Peyer's patch (tissue), 4 donors: Measurements from ENCODE around the gene PPIL6. TPM values are rescaled to one million over a fixed set of nuclear protein-coding genes. Genes with fewer than 3 reads are reported as not detected.

Experiments used
- DNase-seq, 3 donors: peaks; one replicate each; pipeline ENCODE4 v3.0.0-alpha.2; 2017 to 2019
- H3K27ac ChIP-seq, 4 donors: fragments of 200-600 bp; sonication (generic); one replicate each; pipeline ENCODE4 v1.5.1; 2016 to 2019
- H3K27me3 ChIP-seq, 2 donors: fragments of 200-600 bp; sonication (generic); one replicate each; pipeline ENCODE4 v1.5.1; 2019
- H3K36me3 ChIP-seq, 3 donors: fragments of 200-600 bp; sonication (generic); one replicate each; pipeline ENCODE4 v1.5.1; 2016 to 2019
- H3K4me1 ChIP-seq, 4 donors: fragments of 200-600 bp; sonication (generic); one replicate each; pipeline ENCODE4 v1.5.1; 2016 to 2019
- H3K4me3 ChIP-seq, 4 donors: fragments of 200-600 bp; sonication (generic); 1 replicate in 3 of 4; 2 replicates in 1 of 4; pipeline ENCODE4 v1.5.1; 2016 to 2019; ENCODE audit warnings: mild to moderate bottlenecking in 1 of 4
- H3K9me3 ChIP-seq, 4 donors: fragments of 200-600 bp; sonication (generic); one replicate each; pipeline ENCODE4 v1.5.1; 2016 to 2019; ENCODE audit warnings: mild to moderate bottlenecking in 1 of 4
- POLR2A ChIP-seq, 2 donors: fragments of 450-650 bp; IDR thresholded peaks; one replicate each; pipeline ENCODE4 v1.5.1; 2017; ENCODE audit warnings: antibody characterized with exemption in 2 of 2, mild to moderate bottlenecking in 2 of 2, moderate library complexity in 2 of 2
- total RNA-seq, 4 donors: library from RNA; depleted of rRNA; stranded (reverse); fragments of >200 nt; gene quantifications; one replicate each; pipeline ENCODE4 v1.1.0, GENCODE V29; 2016
- TF ChIP-seq, protein P1 (sequence below), 6 experiments: fragments of 450-650 bp in 4 of 6; fragments of 200-600 bp in 2 of 6; sonication (generic) in 1 of 6; IDR thresholded peaks; one replicate each; pipeline ENCODE4 v1.5.1; 2017 to 2019; ENCODE audit warnings: antibody characterized with exemption in 6 of 6, mild to moderate bottlenecking in 3 of 6, moderate library complexity in 1 of 6

PPIL6 gene
- total RNA-seq, 4 donors from 2014 or later = 0.27 to 0.53 TPM; not detected in 2

DNA sequence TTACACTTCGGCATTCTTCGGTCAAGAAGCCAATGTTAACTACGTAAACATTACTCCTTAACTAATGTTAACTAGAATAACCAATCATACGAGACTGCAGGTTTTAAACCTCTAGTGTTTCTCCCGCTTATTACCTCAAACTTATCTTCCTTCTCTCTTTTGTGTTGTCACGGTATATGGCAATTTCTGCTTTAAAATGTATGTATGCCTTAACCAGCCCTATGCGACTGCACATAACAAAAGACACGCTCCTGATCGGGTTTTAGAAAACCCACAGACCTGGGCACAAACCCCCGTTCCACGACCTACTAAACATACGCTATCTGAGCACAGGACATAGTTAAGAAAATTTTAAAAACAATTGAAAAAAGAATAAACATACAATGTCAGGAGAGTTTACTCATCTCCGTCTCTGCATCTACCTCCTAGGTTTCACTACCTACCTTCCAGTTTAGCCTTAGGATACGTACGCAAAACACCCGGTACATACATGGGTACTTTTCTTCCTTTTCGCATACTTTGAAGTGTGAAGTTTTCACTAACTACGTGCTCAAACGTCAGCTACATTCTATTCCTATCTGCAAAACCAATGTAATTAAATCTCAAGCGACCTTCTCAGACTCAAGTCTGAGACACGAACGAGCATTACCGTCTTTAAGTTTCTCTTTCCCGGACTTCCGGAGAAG lies 59.2 kb downstream of the PPIL6 start:
- peak overlapping the region; percentile 91 to 99 (median 92) for H3K4me3 ChIP-seq
- H3K36me3 ChIP-seq = peaks cover 0 to 24% (median 0%) of the 10 kb centered on the region in 3 donors
- no peak for TF ChIP-seq POLR2A (IDR thresholded peaks at IDR 0.05)
- TF ChIP-seq, protein P1, sequence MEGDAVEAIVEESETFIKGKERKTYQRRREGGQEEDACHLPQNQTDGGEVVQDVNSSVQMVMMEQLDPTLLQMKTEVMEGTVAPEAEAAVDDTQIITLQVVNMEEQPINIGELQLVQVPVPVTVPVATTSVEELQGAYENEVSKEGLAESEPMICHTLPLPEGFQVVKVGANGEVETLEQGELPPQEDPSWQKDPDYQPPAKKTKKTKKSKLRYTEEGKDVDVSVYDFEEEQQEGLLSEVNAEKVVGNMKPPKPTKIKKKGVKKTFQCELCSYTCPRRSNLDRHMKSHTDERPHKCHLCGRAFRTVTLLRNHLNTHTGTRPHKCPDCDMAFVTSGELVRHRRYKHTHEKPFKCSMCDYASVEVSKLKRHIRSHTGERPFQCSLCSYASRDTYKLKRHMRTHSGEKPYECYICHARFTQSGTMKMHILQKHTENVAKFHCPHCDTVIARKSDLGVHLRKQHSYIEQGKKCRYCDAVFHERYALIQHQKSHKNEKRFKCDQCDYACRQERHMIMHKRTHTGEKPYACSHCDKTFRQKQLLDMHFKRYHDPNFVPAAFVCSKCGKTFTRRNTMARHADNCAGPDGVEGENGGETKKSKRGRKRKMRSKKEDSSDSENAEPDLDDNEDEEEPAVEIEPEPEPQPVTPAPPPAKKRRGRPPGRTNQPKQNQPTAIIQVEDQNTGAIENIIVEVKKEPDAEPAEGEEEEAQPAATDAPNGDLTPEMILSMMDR (IDR thresholded peaks at IDR 0.05) = no peak
- DNase-seq = no peak
- H3K27ac ChIP-seq = peak overlapping the region; percentile 99 to 100 (median 100)
- H3K27me3 ChIP-seq = no peaks in the 10 kb centered on the region
- peaks cover 0 to 46% (median 10%) of the 10 kb centered on the region in 4 donors for H3K4me1 ChIP-seq
- H3K9me3 ChIP-seq = no peaks in the 10 kb centered on the region

DNA sequence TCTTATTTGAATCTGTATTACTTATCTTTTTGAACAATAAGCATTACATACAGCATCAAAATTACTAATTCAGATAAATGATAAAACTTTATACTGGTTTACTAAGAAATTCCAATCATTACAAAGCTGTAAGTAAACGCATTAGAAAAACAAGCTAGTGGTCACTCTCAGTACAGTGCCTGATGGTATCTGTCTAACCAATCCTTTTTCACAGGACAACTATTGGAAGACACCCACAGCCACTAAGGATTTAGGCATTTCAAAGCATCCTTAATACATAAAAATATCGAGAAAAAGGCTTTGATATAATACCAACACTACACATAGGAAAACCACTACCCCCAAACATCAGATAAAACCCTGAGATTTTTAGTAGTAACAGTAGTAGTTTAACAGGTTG lies 60.7 kb downstream of the PPIL6 start:
- no peak for DNase-seq
- peak overlapping the region in 3 of 4 donors; percentile 91 to 92 (median 91) for H3K4me3 ChIP-seq

DNA sequence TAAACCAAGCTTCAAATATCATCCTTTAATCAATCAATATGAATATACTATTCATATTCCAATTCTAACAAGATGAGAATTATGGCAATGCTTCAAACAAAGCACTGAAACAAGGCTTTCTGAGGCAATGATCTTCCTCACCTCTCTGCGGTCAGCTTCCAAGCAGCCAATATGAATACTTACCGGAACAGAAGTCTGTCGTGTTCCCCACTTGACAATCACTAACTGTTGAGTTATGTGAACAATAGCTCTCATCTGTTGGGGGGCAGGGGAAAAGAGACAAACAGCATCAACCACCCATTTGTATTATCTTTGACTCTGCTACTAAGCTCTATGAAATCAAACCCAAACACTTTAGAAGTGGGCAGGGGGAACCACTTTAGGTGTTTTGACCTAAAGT lies 62.7 kb downstream of the PPIL6 start:
- Histone ChIP-seq H3K36me3 (peaks cover 0 to 59% (median 7%) of the 10 kb centered on the region in 3 donors), H3K4me1 (peaks cover 0 to 27% (median 8%) of the 10 kb centered on the region in 4 donors)
- no peak for TF ChIP-seq POLR2A (IDR thresholded peaks at IDR 0.05)
- TF ChIP-seq, protein P1 (IDR thresholded peaks at IDR 0.05) = no peak

More for the DNA sequence above, 60.7 kb downstream of the PPIL6 start:
- TF ChIP-seq, protein P1 (IDR thresholded peaks at IDR 0.05) = no peak
- no peak for TF ChIP-seq POLR2A (IDR thresholded peaks at IDR 0.05)
- Histone ChIP-seq H3K9me3 (no peaks in the 10 kb centered on the region), H3K27me3 (no peaks in the 10 kb centered on the region), H3K27ac (peak overlapping the region in 1 of 4 donors; percentile 99), H3K36me3 (peaks cover 0 to 39% (median 0%) of the 10 kb centered on the region in 3 donors), H3K4me1 (peaks cover 0 to 39% (median 10%) of the 10 kb centered on the region in 4 donors)

DNA sequence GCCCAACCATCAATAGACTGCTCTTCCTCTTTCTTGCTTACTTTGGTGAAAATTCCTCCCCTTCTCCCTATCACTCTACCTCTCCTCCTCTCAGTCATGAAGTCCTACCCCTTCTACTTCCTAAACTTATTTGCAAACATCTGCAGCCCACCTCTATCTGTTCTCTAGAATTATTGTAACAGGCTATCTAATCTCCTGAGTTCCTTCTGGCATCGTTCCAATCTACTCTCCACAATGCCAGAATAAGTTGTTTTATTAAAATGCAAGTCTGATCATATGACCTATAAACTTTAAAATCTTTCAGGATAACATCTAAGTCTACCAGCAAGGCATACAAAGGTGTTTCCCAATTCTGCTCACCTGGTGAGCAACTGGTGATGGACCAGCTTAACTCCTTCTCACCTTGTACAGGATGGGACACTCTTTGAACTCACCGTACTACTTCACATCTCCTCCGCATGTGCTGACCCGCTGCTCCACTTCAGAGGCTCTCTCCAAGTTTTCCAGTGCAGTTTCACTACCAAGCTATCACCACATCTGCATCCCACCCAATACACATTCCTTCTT lies 66.0 kb downstream of the PPIL6 start:
- Histone ChIP-seq H3K27me3 (no peaks in the 10 kb centered on the region), H3K36me3 (peaks cover 0 to 91% (median 7%) of the 10 kb centered on the region in 3 donors), H3K4me3 (no peak overlapping the region), H3K27ac (no peak overlapping the region), H3K4me1 (peaks cover 0 to 22% (median 4%) of the 10 kb centered on the region in 4 donors), H3K9me3 (no peaks in the 10 kb centered on the region)
- TF ChIP-seq, protein P1 (IDR thresholded peaks at IDR 0.05) = no peak
- no peak for TF ChIP-seq POLR2A (IDR thresholded peaks at IDR 0.05)
- no peak for DNase-seq

More for the DNA sequence above, 62.7 kb downstream of the PPIL6 start:
- Histone ChIP-seq H3K4me3 (no peak overlapping the region), H3K9me3 (no peaks in the 10 kb centered on the region), H3K27me3 (no peaks in the 10 kb centered on the region), H3K27ac (no peak overlapping the region)
- DNase-seq = no peak

DNA sequence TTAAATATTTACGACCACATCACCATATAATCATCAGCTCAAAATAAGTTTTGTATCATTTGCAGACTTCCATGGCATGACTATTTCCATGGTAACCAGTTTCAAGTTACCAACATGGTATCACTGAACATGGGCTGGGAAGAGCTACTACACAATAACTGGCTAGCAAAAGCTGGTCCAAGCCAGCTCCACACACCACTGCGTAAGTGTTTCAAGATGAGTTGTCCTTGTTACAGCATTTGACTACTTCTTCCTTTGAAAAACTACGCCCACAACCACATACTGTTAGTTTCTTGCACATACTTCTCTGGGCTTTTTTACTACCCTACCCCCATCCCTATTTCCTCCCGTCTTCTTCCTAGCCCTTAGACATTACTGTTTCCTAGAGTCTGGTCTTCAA lies 66.7 kb downstream of the PPIL6 start:
- H3K27me3 ChIP-seq = no peaks in the 10 kb centered on the region
- H3K9me3 ChIP-seq = no peaks in the 10 kb centered on the region
- H3K4me1 ChIP-seq = peaks cover 0 to 16% (median under 1%) of the 10 kb centered on the region in 4 donors
- H3K4me3 ChIP-seq = no peak overlapping the region
- peaks cover 0 to 95% (median 7%) of the 10 kb centered on the region in 3 donors for H3K36me3 ChIP-seq
- DNase-seq = no peak
- no peak overlapping the region for H3K27ac ChIP-seq
- TF ChIP-seq, protein P1 (IDR thresholded peaks at IDR 0.05) = no peak
- TF ChIP-seq POLR2A (IDR thresholded peaks at IDR 0.05) = no peak
